OCI-M2 (cell line): ENCODE measurements around the gene MAD1L1.

Experiments used
- DNase-seq: peaks from one replicate; lab custom pipeline; 2025; ENCODE audit not compliant: unreplicated experiment; lab: John Stamatoyannopoulos, UW

Gene MAD1L1

GRCh38 chr7:2258661-2259365 is 26.1 kb upstream of the MAD1L1 start:
- DNase-seq, result no peak

- DNase-seq, result no peak
Observed at GRCh38 chr7:2257651-2258050, 24.9 kb upstream of the MAD1L1 start.

GRCh38 chr7:2257046-2257551 is 24.4 kb upstream of the MAD1L1 start:
- no peak for DNase-seq

- no peak for DNase-seq
Observed at GRCh38 chr7:2256306-2257045, 23.7 kb upstream of the MAD1L1 start.

- DNase-seq, result no peak
Observed at GRCh38 chr7:2255145-2256139, 22.7 kb upstream of the MAD1L1 start.

GRCh38 chr7:2254429-2255144 is 21.8 kb upstream of the MAD1L1 start:
- DNase-seq, result no peak

- no peak for DNase-seq
Observed at GRCh38 chr7:2253525-2254244, 20.9 kb upstream of the MAD1L1 start.

GRCh38 chr7:2253021-2253420 is 20.3 kb upstream of the MAD1L1 start:
- DNase-seq, result no peak

- no peak for DNase-seq
Observed at GRCh38 chr7:2251841-2252771, 19.4 kb upstream of the MAD1L1 start.

- no peak for DNase-seq
Observed at GRCh38 chr7:2251381-2251780, 18.6 kb upstream of the MAD1L1 start.

- DNase-seq, result no peak
Observed at GRCh38 chr7:2249744-2250323, 17.1 kb upstream of the MAD1L1 start.

- no peak for DNase-seq
Observed at GRCh38 chr7:2248984-2249694, 16.4 kb upstream of the MAD1L1 start.

GRCh38 chr7:2247141-2247995 is 14.6 kb upstream of the MAD1L1 start:
- no peak for DNase-seq

GRCh38 chr7:2245883-2246675 is 13.3 kb upstream of the MAD1L1 start:
- no peak for DNase-seq

GRCh38 chr7:2244404-2244995 is 11.8 kb upstream of the MAD1L1 start:
- DNase-seq, result no peak

- no peak for DNase-seq
Observed at GRCh38 chr7:2243458-2243857, 10.7 kb upstream of the MAD1L1 start.
